HG02981 (cell line): Measurements from ENCODE around the gene ELL2.
A peak's percentile ranks its signal among the peaks of the same experiment; 100 is the strongest.

Experiments used
- ATAC-seq: cut with Tn5 transposase; IDR thresholded peaks from one replicate; pipeline ENCODE4 v1.9.1; 2021; ENCODE audit warnings: mild to moderate bottlenecking, moderate library complexity; ENCODE audit not compliant: unreplicated experiment

The ELL2 gene

GRCh38 chr5:95884017-95884325, 77.7 kb downstream of the ELL2 start:
- peak; percentile 60 for ATAC-seq

- peak; percentile 46 for ATAC-seq
Observed at GRCh38 chr5:95883185-95884016, 78.2 kb downstream of the ELL2 start.

- ATAC-seq, result no peak
Observed at GRCh38 chr5:95881833-95882232, 79.8 kb downstream of the ELL2 start.

- no peak for ATAC-seq
Observed at GRCh38 chr5:95880081-95880926, 81.3 kb downstream of the ELL2 start.

GRCh38 chr5:95879661-95880060, 82.0 kb downstream of the ELL2 start:
- ATAC-seq, result no peak

- no peak for ATAC-seq
Observed at GRCh38 chr5:95878417-95879323, 83.0 kb downstream of the ELL2 start.

DNA sequence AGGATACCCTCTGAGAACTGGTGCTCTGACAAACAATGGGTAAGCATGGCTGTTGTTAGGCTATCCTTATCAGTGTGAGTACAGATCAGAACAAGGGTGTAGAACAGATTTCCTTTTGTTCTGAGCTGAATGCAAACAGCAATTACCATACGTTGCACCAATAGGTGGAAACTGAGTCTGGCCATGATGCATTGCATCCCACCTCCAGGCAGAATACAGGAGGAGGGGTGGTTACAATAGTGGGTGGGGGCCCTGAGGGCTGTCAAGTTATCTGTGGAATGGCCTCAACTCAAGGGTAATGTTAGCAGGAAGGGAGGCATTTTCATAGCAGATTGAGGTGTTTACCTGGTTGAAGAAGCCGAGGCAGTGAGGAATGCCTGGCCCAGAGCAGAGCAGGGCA, 84.9 kb downstream of the ELL2 start:
- ATAC-seq, result no peak

DNA sequence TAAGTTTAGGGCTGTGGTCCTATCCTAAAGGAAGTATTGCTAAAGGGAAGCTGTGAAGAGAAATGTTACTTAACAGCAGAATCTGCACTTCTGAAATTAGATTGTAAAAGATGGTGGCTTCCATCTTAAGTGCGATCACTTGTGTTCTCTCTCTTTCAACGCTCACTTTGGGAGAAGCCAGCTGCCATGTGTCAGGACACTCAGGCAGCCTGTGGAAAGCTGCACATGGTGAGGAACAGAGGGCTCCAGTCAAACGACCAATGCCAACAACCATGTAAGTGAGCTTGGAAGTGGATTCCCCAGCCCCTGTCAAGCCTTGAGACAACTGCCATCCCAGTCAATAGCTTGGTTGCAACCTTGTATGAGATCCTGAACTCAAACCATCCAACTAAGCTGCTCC, 87.4 kb downstream of the ELL2 start:
- ATAC-seq, result no peak

GRCh38 chr5:95873351-95873750, 88.3 kb downstream of the ELL2 start:
- no peak for ATAC-seq

DNA sequence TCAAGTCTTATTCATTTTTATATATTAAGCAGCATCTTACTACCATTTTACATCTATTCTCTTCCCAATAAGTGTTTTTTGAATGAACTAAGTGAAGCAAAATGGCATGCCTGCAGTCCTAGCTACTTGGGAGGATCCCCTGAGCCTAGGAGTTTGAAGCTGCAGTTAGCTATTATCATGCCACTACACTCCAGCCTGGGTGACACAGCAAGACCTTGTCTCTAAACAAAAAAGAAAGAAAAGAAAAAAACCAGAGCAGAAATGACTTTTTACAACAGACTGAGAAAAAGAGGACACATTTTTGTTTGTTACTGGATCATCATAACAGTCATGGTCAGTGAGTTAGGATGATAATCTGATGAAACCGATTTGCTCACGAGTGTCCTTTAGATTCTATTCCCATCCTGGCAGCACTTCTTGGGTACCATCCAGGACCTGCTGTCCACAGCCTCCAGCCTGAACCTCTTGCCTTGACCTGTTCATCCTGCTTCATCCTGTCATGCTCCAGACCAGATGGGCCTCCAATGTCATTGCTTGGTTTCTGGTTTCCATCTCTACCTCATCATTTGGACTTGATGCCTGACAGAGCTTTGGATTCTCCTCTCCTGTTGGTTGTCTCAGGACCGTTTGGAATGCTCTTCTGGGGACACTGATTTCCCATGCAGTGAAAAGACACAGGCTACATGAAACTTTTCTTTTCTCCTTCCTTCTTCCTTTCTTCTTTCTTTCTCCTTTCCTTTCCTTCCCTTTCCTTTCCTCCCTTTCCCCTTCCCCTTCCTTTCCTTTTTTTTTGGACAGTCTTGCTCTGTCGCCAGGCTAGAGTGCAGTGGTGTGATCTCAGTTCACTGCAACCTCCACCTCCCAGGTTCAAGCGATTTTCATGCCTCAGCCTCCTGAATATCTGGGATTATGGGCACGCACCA, 89.0 kb downstream of the ELL2 start:
- ATAC-seq, result no peak

DNA sequence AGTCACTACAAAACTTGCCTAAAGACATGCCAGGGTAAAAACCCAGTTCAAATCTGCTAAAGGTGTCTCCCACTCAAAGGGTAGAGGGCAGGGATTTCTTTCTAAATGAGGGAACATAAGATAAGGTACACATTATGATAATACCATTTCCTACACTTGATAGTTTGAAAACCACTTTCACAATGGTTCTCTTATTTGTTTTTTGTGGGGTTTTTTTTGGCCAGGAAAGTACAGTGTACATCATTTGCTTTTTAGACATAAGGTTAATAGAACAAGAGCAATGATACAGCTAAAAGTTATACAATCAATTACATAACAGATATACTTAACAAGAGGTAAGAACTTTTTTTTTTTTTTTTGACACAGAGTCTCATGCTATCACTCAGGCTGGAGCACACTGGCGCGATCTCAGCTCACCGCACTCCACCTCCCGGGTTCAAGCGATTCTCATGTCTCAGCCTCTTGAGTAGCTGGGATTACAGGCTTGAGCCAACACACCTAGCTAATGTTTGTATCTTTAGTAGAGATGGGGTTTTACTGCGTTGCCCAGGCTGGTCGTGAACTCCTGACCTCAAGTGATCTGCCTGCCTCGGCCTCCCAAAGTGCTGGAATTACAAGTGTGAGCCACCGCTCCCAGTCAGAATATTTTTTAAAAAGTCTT, 90.4 kb downstream of the ELL2 start:
- no peak for ATAC-seq

GRCh38 chr5:95870105-95870672, 91.5 kb downstream of the ELL2 start:
- peak; percentile 60 for ATAC-seq

- peak; percentile 52 for ATAC-seq
Observed at GRCh38 chr5:95869173-95869855, 92.3 kb downstream of the ELL2 start.

DNA sequence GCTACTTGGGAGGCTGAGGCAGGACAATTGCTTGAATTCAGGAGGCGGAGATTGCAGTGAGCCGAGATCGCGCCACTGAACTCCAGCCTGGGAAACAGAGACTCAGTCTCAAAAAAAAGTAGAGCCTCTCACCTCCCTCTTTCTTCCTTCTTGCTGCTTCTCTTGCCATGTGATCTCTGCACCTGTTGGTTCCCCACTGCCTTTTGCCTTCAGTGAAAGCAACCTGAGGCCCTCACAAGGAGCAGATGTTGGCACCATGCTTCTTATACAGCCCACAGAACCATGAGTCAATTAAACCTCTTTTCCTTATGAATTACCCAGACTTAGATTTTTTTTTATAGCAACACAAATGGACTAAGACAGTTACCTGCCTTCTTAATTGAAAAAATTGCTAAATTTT, 93.5 kb downstream of the ELL2 start:
- no peak for ATAC-seq

GRCh38 chr5:95866435-95867040, 95.1 kb downstream of the ELL2 start:
- no peak for ATAC-seq

GRCh38 chr5:95864944-95865504, 96.6 kb downstream of the ELL2 start:
- ATAC-seq, result no peak

DNA sequence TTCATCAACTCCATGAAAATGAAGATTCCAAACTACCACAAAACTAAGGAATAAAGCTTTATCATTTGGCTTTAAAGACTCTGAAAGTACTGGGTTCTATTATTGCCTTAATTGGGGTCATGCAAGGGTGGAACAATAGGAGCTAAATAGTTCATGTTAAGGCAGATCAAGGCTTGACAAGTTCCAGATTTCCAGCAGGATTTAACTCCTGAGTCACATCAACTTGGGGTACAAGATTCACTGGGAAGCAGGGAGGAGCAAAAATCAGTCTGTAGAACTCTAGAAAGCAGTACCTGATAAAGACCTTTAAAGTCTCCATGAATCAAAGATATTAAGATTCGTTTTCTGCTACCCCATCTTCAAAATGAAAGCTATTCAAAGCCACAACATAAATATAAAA, 97.2 kb downstream of the ELL2 start:
- ATAC-seq, result no peak

DNA sequence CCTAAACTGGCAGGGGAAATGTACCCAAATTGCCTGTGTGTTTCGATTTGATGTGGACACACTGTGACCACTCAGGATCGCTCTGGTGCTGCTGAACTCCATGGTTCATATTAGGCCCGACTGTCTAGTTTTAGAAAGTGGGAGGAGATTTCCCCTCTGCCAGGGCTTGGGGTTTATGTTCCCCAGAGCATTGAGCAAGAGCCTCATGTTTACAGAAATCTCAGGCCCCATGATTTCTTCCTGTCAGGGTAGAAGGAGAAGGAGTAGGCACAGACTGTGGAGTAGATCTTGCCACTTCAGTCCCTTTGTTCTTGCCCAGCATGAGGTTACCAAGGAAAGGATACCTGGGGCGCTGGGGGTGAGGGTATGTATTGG, 98.3 kb downstream of the ELL2 start:
- no peak for ATAC-seq
